Progenitor cell of endocrine pancreas (in vitro differentiated cells): Measurements from ENCODE around the gene WFIKKN1. TPM values are rescaled to one million over a fixed set of nuclear protein-coding genes. Genes with fewer than 3 reads are reported as not detected.

Experiments used
- DNase-seq: peaks from one replicate; pipeline ENCODE4 v3.0.0; 2021; ENCODE audit warnings: low spot score; ENCODE audit not compliant: unreplicated experiment
- H3K27ac Mint-ChIP-seq: 2 replicates; pipeline ENCODE4 v1.8.0; 2021; ENCODE audit warnings: mild to moderate bottlenecking, moderate library complexity, mixed read lengths
- H3K27me3 Mint-ChIP-seq: 2 replicates; pipeline ENCODE4 v1.8.0; 2021; ENCODE audit warnings: mixed read lengths
- H3K36me3 Mint-ChIP-seq: 2 replicates; pipeline ENCODE4 v1.8.0; 2022; ENCODE audit warnings: mixed read lengths; ENCODE audit not compliant: insufficient read depth
- H3K4me1 Mint-ChIP-seq: 2 replicates; pipeline ENCODE4 v1.8.0; 2021; ENCODE audit warnings: low read depth, mixed read lengths
- H3K4me3 Mint-ChIP-seq: 2 replicates; pipeline ENCODE4 v1.8.0; 2021; ENCODE audit warnings: low read depth, mild to moderate bottlenecking, moderate library complexity, mixed read lengths
- H3K9me3 Mint-ChIP-seq: 2 replicates; pipeline ENCODE4 v1.8.0; 2021; ENCODE audit warnings: low read depth, mixed read lengths
- total RNA-seq: library from RNA; stranded (reverse); gene quantifications from 2 replicates; pipeline ENCODE4 v1.2.1, GENCODE V29; 2021
- TF ChIP-seq, protein P1 (sequence below): fragments of 200-600 bp; sonication (generic); IDR thresholded peaks from one replicate; pipeline ENCODE4 v1.5.0; 2021; ENCODE audit warnings: antibody characterized with exemption, mild to moderate bottlenecking; ENCODE audit not compliant: unreplicated experiment

Gene WFIKKN1
- total RNA-seq, 1 donor from 2014 or later = 42.8 TPM

DNA sequence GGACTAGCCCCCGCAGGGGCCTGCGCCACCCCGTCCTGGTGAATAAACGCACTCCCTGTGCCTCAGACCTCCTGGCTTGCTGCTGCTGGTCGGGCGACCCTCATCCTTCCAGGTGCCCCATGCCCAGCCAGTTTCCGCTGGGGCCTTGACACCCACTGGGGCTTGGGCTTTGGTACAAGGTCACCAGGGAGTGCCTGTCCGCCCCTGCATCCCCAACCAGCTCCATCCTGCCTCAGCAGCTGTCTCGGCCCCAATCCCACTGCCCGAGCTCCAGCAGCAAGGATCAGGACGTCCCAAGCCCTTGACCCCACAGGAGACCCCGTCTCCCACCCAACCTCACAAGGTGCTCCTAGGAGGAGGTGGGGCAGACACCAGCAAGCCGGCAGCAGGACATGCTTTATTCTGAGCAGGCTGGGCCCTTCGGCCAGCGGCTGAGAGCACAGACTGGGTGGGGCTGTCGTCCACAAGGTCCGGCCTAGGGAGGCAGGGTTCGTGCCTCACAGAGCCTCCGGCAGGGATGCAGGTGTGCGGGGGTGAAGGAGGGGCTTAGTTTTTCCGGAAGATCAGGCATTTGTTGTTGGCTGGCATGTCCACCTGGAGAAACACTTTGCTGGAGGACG is 3.4 kb downstream of the WFIKKN1 start:
- Mint-ChIP-seq H3K9me3 (no peaks in the 10 kb centered on the region), H3K27me3 (no peaks in the 10 kb centered on the region), H3K4me1 (peaks cover 15% of the 10 kb centered on the region), H3K36me3 (peaks cover 2% of the 10 kb centered on the region), H3K4me3 (peak overlapping the region; percentile 49), H3K27ac (no peak overlapping the region)
- DNase-seq = no peak
- TF ChIP-seq, protein P1, sequence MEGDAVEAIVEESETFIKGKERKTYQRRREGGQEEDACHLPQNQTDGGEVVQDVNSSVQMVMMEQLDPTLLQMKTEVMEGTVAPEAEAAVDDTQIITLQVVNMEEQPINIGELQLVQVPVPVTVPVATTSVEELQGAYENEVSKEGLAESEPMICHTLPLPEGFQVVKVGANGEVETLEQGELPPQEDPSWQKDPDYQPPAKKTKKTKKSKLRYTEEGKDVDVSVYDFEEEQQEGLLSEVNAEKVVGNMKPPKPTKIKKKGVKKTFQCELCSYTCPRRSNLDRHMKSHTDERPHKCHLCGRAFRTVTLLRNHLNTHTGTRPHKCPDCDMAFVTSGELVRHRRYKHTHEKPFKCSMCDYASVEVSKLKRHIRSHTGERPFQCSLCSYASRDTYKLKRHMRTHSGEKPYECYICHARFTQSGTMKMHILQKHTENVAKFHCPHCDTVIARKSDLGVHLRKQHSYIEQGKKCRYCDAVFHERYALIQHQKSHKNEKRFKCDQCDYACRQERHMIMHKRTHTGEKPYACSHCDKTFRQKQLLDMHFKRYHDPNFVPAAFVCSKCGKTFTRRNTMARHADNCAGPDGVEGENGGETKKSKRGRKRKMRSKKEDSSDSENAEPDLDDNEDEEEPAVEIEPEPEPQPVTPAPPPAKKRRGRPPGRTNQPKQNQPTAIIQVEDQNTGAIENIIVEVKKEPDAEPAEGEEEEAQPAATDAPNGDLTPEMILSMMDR = no peak

DNA sequence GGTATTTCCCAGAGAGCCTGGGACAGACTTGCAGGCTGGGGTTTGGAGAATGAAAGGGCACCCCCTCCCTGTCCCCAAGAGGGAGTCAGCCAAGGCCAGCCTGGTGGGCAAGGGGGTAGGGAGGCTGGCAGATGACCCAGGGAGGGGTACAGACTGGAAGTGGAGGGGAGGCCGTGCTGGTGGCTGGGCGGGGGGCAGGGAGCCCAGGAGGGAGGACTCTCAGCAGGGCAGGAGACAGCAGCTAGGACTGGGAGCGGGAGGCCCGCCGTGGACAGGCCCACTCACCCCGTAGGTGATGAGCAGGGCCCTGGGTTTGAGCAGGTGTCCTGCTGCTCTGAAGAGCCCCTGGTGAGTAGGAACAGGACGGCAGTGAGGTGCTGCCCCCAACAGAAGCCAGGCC is 4.2 kb downstream of the WFIKKN1 start:
- DNase-seq = no peak
- no peaks in the 10 kb centered on the region for H3K27me3 Mint-ChIP-seq
- no peaks in the 10 kb centered on the region for H3K9me3 Mint-ChIP-seq
- H3K4me3 Mint-ChIP-seq = peak overlapping the region; percentile 58
- TF ChIP-seq, protein P1 = no peak
- H3K27ac Mint-ChIP-seq = no peak overlapping the region
- peaks cover 2% of the 10 kb centered on the region for H3K36me3 Mint-ChIP-seq
- H3K4me1 Mint-ChIP-seq = peaks cover 10% of the 10 kb centered on the region

DNA sequence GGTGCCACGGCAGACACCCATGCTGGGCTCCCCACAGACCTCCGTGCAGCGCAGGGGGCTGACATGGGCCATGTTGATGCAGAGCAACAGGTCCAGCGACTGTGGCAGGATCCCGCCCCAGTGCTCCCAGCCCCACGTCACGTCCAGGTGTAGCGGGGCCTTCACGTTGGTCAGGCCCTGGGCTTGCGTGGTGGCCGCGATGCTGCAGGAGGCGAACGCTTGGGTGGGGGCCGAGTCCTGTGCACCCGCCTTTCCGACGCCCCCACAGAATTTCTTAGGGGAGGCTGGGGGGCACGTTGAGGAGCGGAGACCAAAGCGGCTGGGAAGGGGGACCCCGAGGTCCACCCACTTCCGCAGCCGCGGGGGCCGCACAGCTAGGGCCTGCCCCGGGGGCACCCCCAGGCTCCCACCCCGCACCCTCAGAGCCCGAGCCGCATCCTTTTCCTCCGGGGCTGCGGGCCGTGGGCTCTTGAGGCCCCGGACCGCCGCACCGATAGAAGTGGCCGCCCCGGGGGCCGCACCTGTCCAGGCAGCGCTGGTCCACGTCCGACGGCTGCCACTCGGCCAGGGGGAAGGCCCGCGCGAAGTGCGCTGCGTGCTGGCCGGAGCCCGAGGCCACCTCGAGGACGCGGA is 4.9 kb downstream of the WFIKKN1 start:
- no peak for DNase-seq
- TF ChIP-seq, protein P1 = no peak
- Mint-ChIP-seq H3K4me1 (peaks cover 10% of the 10 kb centered on the region), H3K36me3 (peaks cover 2% of the 10 kb centered on the region), H3K4me3 (peak overlapping the region; percentile 89), H3K9me3 (no peaks in the 10 kb centered on the region), H3K27me3 (no peaks in the 10 kb centered on the region), H3K27ac (no peak overlapping the region)

DNA sequence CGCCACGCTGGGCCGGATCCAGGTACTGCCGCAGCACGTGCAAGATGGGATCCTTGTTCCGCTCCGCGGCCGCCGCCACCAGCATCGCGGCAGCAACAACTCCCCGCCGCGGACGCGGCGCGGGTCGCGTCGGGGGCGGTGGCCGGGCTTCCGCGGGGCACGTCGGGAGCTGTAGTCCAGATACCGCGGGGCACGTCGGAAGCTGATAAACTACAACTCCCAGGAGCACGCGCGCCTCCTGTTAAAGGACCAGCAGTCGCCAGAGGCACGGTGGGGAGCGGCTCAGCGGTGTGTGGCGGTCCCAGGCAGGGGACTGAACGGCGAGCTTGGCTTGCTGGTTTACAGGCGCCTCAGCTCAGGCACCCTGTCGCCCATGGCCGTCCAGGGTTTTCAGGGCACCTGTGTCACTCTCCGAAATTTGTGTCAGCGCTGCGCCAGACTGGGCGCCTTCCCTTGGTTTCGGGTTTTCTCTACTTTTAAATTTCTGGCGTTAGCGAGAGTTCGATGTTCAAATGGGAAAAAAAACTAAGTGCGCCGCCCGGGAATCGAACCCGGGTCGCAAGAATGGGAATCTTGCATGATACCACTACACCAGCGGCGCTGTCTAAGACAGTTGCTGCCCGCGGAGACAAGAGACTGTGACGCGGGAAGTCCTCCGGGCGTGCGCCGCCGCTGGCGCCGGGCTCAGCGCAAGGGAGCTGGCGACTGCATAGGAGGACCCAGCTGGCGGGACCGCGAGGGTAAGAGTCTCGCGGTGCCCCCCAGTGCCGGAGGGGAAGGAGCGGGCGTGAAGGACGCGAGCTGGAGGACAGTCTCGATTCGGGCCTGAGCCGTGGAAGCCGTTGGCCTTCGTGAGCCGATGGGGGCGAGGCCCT is 5.7 kb downstream of the WFIKKN1 start, which contains the start of gene METTL26:
TSS of gene METTL26 (minus strand) at position 100 of the 875 bp plus-strand sequence. CDS start at position 85, 15 bp downstream.
- H3K4me3 Mint-ChIP-seq = peak within 1 kb of the TSS; percentile 89
- H3K27me3 Mint-ChIP-seq = no peaks in the 10 kb centered on the region
- peak; percentile 87 for DNase-seq
- TF ChIP-seq, protein P1 = peak; percentile 27
- H3K4me1 Mint-ChIP-seq = peaks cover 10% of the 10 kb centered on the region
- H3K9me3 Mint-ChIP-seq = no peaks in the 10 kb centered on the region
- peak within 1 kb of the TSS; percentile 100 for H3K27ac Mint-ChIP-seq
- H3K36me3 Mint-ChIP-seq = peaks cover 2% of the 10 kb centered on the region
